Bronchial epithelial cell (primary cell): ENCODE results near the gene ITSN1. TPM values are rescaled to one million over a fixed set of nuclear protein-coding genes. Genes with fewer than 3 reads are reported as not detected.

Source experiments
- DNase-seq: peaks from one replicate; pipeline ENCODE4 v3.0.0-alpha.2; 2010; ENCODE audit warnings: low read depth
- FAIRE-seq: peaks from 2 replicates; lab custom pipeline; 2011; peaks lifted over from hg19 to GRCh38; lab: Jason Lieb, UNC
- H3K27me3 ChIP-seq: 2 replicates; pipeline ENCODE4 v1.5.1; 2011; ENCODE audit warnings: low read length; ENCODE audit not compliant: control insufficient read depth, insufficient read depth
- H3K36me3 ChIP-seq: 2 replicates; pipeline ENCODE4 v1.5.1; 2011; ENCODE audit warnings: low read length; ENCODE audit not compliant: control insufficient read depth, insufficient read depth
- H3K4me3 ChIP-seq: 2 replicates; pipeline ENCODE4 v1.5.1; 2011; ENCODE audit warnings: mild to moderate bottlenecking, low read depth, low read length, control low read depth
- CTCF ChIP-seq: IDR thresholded peaks from 2 replicates; pipeline ENCODE4 v1.5.1; 2011; ENCODE audit warnings: mild to moderate bottlenecking, moderate library complexity, low read length, control low read depth, inconsistent platforms; ENCODE audit not compliant: insufficient read depth, severe bottlenecking
- total RNA-seq: library from RNA; depleted of rRNA; stranded (reverse); fragments of >200 nt; gene quantifications from 2 replicates; pipeline ENCODE4 v1.2.1, GENCODE V29; 2014

The ITSN1 gene
- total RNA-seq, 1 donor from 2014 or later = 15.0 TPM

- Histone ChIP-seq H3K27me3 (no peaks in the 10 kb centered on the region), H3K36me3 (peaks cover 4% of the 10 kb centered on the region), H3K4me3 (no peak overlapping the region)
- no peak for TF ChIP-seq CTCF
- DNase-seq (no peak), FAIRE-seq (no peak)
These were observed 132.2 kb downstream of the ITSN1 start for GRCh38 chr21:33774551-33774950.

GRCh38 chr21:33775100-33775828, 133.0 kb downstream of the ITSN1 start:
- DNase-seq = no peak
- Histone ChIP-seq H3K4me3 (no peak overlapping the region), H3K36me3 (peaks cover 4% of the 10 kb centered on the region), H3K27me3 (no peaks in the 10 kb centered on the region)
- no peak for FAIRE-seq
- no peak for TF ChIP-seq CTCF

GRCh38 chr21:33780631-33781030, 138.3 kb downstream of the ITSN1 start:
- no peaks in the 10 kb centered on the region for H3K36me3 ChIP-seq
- no peak for TF ChIP-seq CTCF
- DNase-seq (no peak), FAIRE-seq (no peak)
- H3K27me3 ChIP-seq = no peaks in the 10 kb centered on the region
- H3K4me3 ChIP-seq = no peak overlapping the region

- FAIRE-seq = no peak
- Histone ChIP-seq H3K36me3 (no peaks in the 10 kb centered on the region), H3K4me3 (no peak overlapping the region), H3K27me3 (no peaks in the 10 kb centered on the region)
- TF ChIP-seq CTCF = no peak
- no peak for DNase-seq
These were observed 138.8 kb downstream of the ITSN1 start for GRCh38 chr21:33781121-33781520.

GRCh38 chr21:33783187-33783979, 141.1 kb downstream of the ITSN1 start:
- no peak for DNase-seq
- no peaks in the 10 kb centered on the region for H3K36me3 ChIP-seq

More at GRCh38 chr21:33783187-33783979, 141.1 kb downstream of the ITSN1 start:
- Histone ChIP-seq H3K27me3 (no peaks in the 10 kb centered on the region), H3K4me3 (no peak overlapping the region)
- no peak for FAIRE-seq
- TF ChIP-seq CTCF = no peak
